ENCODE data around the gene ELAC1. TPM values are rescaled to one million over a fixed set of nuclear protein-coding genes. Genes with fewer than 3 reads are reported as not detected.

Gene ELAC1, protein sequence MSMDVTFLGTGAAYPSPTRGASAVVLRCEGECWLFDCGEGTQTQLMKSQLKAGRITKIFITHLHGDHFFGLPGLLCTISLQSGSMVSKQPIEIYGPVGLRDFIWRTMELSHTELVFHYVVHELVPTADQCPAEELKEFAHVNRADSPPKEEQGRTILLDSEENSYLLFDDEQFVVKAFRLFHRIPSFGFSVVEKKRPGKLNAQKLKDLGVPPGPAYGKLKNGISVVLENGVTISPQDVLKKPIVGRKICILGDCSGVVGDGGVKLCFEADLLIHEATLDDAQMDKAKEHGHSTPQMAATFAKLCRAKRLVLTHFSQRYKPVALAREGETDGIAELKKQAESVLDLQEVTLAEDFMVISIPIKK
- total RNA-seq (2014; rRNA removed; shearing (Covaris generic)), result 10.8 and 11.1 TPM in 2 replicates

DNA sequence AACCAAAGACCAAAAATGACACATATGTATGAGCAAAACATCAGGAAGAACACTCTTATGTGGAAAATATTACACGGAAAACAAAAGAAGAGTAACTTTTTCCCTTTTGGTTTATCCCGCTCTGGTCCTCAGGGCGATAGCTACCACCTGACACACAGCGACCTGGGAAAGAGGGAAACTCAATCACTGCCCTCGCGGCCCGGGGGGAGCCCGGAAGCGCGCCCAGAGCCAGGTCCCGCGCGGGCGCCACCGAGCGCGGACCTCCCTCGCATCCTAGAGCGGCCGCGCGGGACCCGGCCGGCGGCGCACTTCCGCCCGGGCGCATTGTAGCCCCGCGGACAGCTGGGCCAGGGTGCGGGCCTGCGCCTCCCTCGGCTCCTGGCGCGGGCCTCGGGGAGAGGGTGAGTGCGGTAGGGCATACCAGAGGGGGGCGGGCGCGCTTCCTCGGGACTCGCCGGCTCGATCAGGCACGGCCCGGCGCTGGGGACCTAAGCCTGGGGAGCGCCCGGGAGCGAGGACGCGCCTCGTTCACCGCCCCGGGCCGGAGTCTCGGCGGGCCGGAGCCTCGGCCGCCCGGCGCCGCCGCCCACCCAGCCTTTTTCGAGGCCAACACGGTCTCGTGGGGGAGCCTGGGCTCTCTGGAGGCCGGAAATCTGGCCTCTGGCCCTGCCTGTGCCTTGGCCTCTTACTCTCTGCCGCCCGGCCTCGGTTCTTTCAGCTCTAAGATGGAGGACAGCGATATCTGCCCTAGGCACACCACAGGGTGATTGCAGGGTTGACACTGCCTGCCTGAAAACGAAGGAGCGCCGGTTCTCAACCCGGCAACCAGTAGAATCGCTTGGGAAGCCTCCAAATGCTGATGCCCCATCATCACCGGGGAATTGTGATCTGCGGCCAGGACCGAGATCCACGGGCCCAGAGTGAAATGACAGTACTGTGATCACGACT is at the start of gene ELAC1:
ELAC1 (plus strand) TSS at position 327 of the 948 bp plus-strand sequence. CDS start 6,365 bp downstream, outside the sequence.

DNA sequence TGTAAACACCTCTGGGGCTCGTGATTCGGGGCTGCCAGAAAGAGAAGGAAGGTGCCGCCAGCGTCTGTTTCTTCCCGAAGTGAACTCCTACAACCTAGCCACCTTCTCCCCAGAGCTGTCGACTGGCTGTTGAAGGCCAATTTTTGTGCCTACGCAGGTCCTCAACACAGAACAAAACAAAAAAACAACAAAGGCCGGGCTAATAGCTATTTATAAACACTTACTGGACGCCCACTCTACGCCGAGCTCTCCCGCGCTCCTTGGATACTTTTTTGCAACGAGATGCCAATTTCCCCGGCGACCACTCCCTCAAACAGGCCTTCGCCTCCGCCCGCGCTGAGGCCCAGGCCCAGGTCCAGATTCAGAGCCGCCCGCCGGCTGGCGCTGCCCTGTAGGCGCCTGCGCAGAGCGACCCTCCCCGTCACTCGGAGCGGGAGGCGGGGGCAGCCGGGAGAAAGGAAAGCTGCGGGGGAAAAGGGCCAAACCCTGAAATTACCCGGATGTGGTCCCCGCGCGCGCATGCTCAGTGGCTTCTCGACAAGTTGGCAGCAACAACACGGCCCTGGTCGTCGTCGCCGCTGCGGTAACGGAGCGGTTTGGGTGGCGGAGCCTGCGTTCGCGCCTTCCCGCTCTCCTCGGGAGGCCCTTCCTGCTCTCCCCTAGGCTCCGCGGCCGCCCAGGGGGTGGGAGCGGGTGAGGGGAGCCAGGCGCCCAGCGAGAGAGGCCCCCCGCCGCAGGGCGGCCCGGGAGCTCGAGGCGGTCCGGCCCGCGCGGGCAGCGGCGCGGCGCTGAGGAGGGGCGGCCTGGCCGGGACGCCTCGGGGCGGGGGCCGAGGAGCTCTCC is 62.1 kb downstream of the ELAC1 start, which contains the start of gene SMAD4:
SMAD4 (plus strand) TSS at position 520 of the 843 bp plus-strand sequence. CDS start 16,834 bp downstream, outside the sequence.

Small RNA genes lying within 50 kb of the gene (small RNA-seq; reads per million reads assigned to genes)
- gene RF00019, result not detected

Other genes with a start within 250 kb of the ELAC1 start
- 0.03 TPM in 1 of 2 replicates, not detected in the other for gene MRO, start 148.0 kb upstream of the ELAC1 start, total RNA-seq (2014; rRNA removed; shearing (Covaris generic))
- gene ME2, start 88.9 kb upstream of the ELAC1 start, total RNA-seq (2014; rRNA removed; shearing (Covaris generic)), result 53.5 and 54.3 TPM in 2 replicates
- 49.0 and 56.4 TPM in 2 replicates for gene SMAD4, start 62.2 kb downstream of the ELAC1 start, total RNA-seq (2014; rRNA removed; shearing (Covaris generic))
- 36.4 and 43.7 TPM in 2 replicates for gene MEX3C, start 229.6 kb downstream of the ELAC1 start, total RNA-seq (2014; rRNA removed; shearing (Covaris generic))